HepG2 (cell line): ENCODE results near the gene CLIC1. TPM values are rescaled to one million over a fixed set of nuclear protein-coding genes. Genes with fewer than 3 reads are reported as not detected.

Experiments used
- ATF7 ChIP-seq, 2 experiments: fragments of 450-650 bp in 1 of 2; sonication (generic) in 1 of 2; formaldehyde crosslinking in 1 of 2; IDR thresholded peaks; 2 replicates each; pipeline versions ENCODE4 v1.4.0 to v1.6.1; 2016 to 2020; ENCODE audit warnings: antibody characterized with exemption in 1 of 2, mild to moderate bottlenecking in 1 of 2, missing genetic modification reagents in 1 of 2
- FUBP1 ChIP-seq: sonication (generic); formaldehyde crosslinking; IDR thresholded peaks from 2 replicates; pipeline ENCODE4 v1.5.1; 2020; ENCODE audit warnings: missing genetic modification reagents, mild to moderate bottlenecking, borderline replicate concordance
- MAX ChIP-seq: IDR thresholded peaks from 2 replicates; pipeline ENCODE4 v1.6.1; 2012; ENCODE audit warnings: inconsistent platforms
- PRPF4 ChIP-seq: fragments of 200-400 bp; formaldehyde crosslinking; IDR thresholded peaks from 2 replicates; pipeline ENCODE4 v1.6.1; 2016; ENCODE audit warnings: low read length, low read depth; ENCODE audit not compliant: poor library complexity, severe bottlenecking
- RARG ChIP-seq: sonication (generic); formaldehyde crosslinking; IDR thresholded peaks from 2 replicates; pipeline ENCODE4 v1.4.0; 2020; ENCODE audit warnings: low read depth, mild to moderate bottlenecking, missing genetic modification reagents
- RFX5 ChIP-seq: IDR thresholded peaks from 2 replicates; pipeline ENCODE4 v1.6.1; 2011; ENCODE audit warnings: low read depth, low read length, improper control_type of control experiment
- RFXAP ChIP-seq: sonication (generic); formaldehyde crosslinking; IDR thresholded peaks from 2 replicates; pipeline ENCODE4 v1.4.0; 2020; ENCODE audit warnings: missing genetic modification reagents, borderline replicate concordance
- SKI ChIP-seq: fragments of 450-650 bp; IDR thresholded peaks from one replicate; pipeline ENCODE4 v1.6.1; 2018; ENCODE audit warnings: mild to moderate bottlenecking; ENCODE audit not compliant: partially characterized antibody
- SNAI1 ChIP-seq: sonication (generic); formaldehyde crosslinking; IDR thresholded peaks from 2 replicates; pipeline ENCODE4 v1.5.0; 2020; ENCODE audit warnings: mild to moderate bottlenecking, missing genetic modification reagents, borderline replicate concordance
- SRSF9 ChIP-seq: fragments of 200-400 bp; formaldehyde crosslinking; IDR thresholded peaks from 2 replicates; pipeline ENCODE4 v1.6.1; 2018; ENCODE audit warnings: borderline replicate concordance, mild to moderate bottlenecking, low read depth, low read length; ENCODE audit not compliant: insufficient read depth, poor library complexity, severe bottlenecking
- TAF1 ChIP-seq: sonication (generic); formaldehyde crosslinking; IDR thresholded peaks from 2 replicates; pipeline ENCODE4 v1.4.0; 2020; ENCODE audit warnings: missing genetic modification reagents
- TAF15 ChIP-seq: fragments of 200-400 bp; formaldehyde crosslinking; IDR thresholded peaks from one replicate; pipeline ENCODE4 v1.6.1; 2018; ENCODE audit warnings: mild to moderate bottlenecking, low read depth, low read length; ENCODE audit not compliant: poor library complexity, severe bottlenecking
- ZBTB3 ChIP-seq: sonication (generic); formaldehyde crosslinking; IDR thresholded peaks from 2 replicates; pipeline ENCODE4 v1.4.0; 2020; ENCODE audit warnings: low read depth, mild to moderate bottlenecking, moderate library complexity, missing genetic modification reagents, borderline replicate concordance
- ZBTB46 ChIP-seq: sonication (generic); formaldehyde crosslinking; IDR thresholded peaks from 2 replicates; pipeline ENCODE4 v1.4.0; 2020; ENCODE audit warnings: mild to moderate bottlenecking, missing genetic modification reagents, borderline replicate concordance
- ZFP62 ChIP-seq: sonication (generic); formaldehyde crosslinking; IDR thresholded peaks from 2 replicates; pipeline ENCODE4 v1.4.0; 2020; ENCODE audit warnings: missing genetic modification reagents
- ZFYVE20 ChIP-seq: sonication (generic); formaldehyde crosslinking; IDR thresholded peaks from 2 replicates; pipeline ENCODE4 v1.8.0; 2023; ENCODE audit warnings: low read depth, mild to moderate bottlenecking, moderate library complexity, missing genetic modification reagents, borderline replicate concordance
- ZGPAT ChIP-seq: IDR thresholded peaks from 2 replicates; pipeline ENCODE4 v1.6.1; 2016; ENCODE audit warnings: mild to moderate bottlenecking
- ZMAT5 ChIP-seq: sonication (generic); formaldehyde crosslinking; IDR thresholded peaks from 2 replicates; pipeline ENCODE4 v1.5.0; 2020; ENCODE audit warnings: mild to moderate bottlenecking, low read depth, missing genetic modification reagents, borderline replicate concordance
- ZNF33A ChIP-seq: sonication (generic); formaldehyde crosslinking; IDR thresholded peaks from 2 replicates; pipeline ENCODE4 v1.5.1; 2020; ENCODE audit warnings: missing genetic modification reagents, mild to moderate bottlenecking, moderate library complexity, borderline replicate concordance
- ZNF512 ChIP-seq: sonication (generic); formaldehyde crosslinking; IDR thresholded peaks from 2 replicates; pipeline ENCODE4 v1.4.0; 2020; ENCODE audit warnings: mild to moderate bottlenecking, missing genetic modification reagents
- ZNF530 ChIP-seq: sonication (generic); formaldehyde crosslinking; IDR thresholded peaks from 2 replicates; pipeline ENCODE4 v1.5.0; 2020; ENCODE audit warnings: low read depth, mild to moderate bottlenecking, missing genetic modification reagents
- ZNF567 ChIP-seq: sonication (generic); formaldehyde crosslinking; IDR thresholded peaks from 2 replicates; pipeline ENCODE4 v1.8.1; 2023; ENCODE audit warnings: mild to moderate bottlenecking, missing genetic modification reagents, borderline replicate concordance
- polyA plus RNA-seq, 8 experiments: library from polyadenylated mRNA; depleted of rRNA in 3 of 8; stranded (reverse) in 7 of 8; unstranded in 1 of 8; fragments of >200 nt; fragmentation: Illumina TruSeq in 4 of 8; extraction: Trizol in 4 of 8; gene quantifications; 2 replicates each; pipeline versions ENCODE4 v1.2.1 to v1.2.3, GENCODE V29; 2011 to 2016; ENCODE audit warnings: low read depth in 4 of 8, missing spikeins in 1 of 8, mixed read lengths in 1 of 8; ENCODE audit not compliant: insufficient read depth in 1 of 8
- total RNA-seq, 5 experiments: library from RNA; depleted of rRNA; stranded (reverse); fragments of >200 nt; fragmentation: Illumina TruSeq; extraction: Trizol; gene quantifications; 2 replicates each; pipeline ENCODE4 v1.2.3, GENCODE V29; 2016; ENCODE audit warnings: low read depth in 1 of 5

CLIC1 gene
- total and polyA plus RNA-seq, 2 of the 13 experiments (the other 11 are each of a cell fraction or from before 2014, with no cell fraction given): 602 to 891 TPM

- TF ChIP-seq RARG (CRISPR knock-in tag): 0 out of 2 replicates have a peak, but pooled peaks have one; percentile 37
- no peak for TF ChIP-seq ZGPAT
- 0 out of 2 replicates have a peak, but pooled peaks have one; percentile 45 for TF ChIP-seq RFXAP (CRISPR knock-in tag)
- no peak for TF ChIP-seq ZNF33A (CRISPR knock-in tag)
- no peak for TF ChIP-seq SKI
- no peak for TF ChIP-seq SRSF9
- TF ChIP-seq FUBP1: no peak
- no peak for TF ChIP-seq ATF7 (IDR thresholded peaks at IDR 0.05)
- no peak for TF ChIP-seq ATF7 (CRISPR knock-in tag; IDR thresholded peaks at IDR 0.05)
- no peak for TF ChIP-seq TAF1 (CRISPR knock-in tag)
- TF ChIP-seq RFX5: no peak
- no peak for TF ChIP-seq TAF15
- no peak for TF ChIP-seq MAX
- TF ChIP-seq ZBTB46: no peak
- no peak for TF ChIP-seq ZNF530 (CRISPR knock-in tag)
- no peak for TF ChIP-seq ZMAT5 (CRISPR knock-in tag)
- no peak for TF ChIP-seq PRPF4
- no peak for TF ChIP-seq ZFYVE20 (CRISPR knock-in tag)
- no peak for TF ChIP-seq ZBTB3 (CRISPR knock-in tag)
- no peak for TF ChIP-seq ZNF512 (CRISPR knock-in tag)
- TF ChIP-seq SNAI1 (CRISPR knock-in tag): no peak
- no peak for TF ChIP-seq ZNF567 (CRISPR knock-in tag)
- TF ChIP-seq ZFP62 (CRISPR knock-in tag): no peak
These were observed 41.9 kb upstream of the CLIC1 start (continued) for GRCh38 chr6:31778193-31778592.
